GM20431 (cell line): ENCODE measurements around the gene CABP7.

Experiments used
- in situ Hi-C: fragments of 300-500 bp; cut with MseI, MboI; formaldehyde crosslinking; loops from one replicate; pipeline ENCODE4 v1.15.0; 2020; ENCODE audit warnings: low sequenced_read_pairs; ENCODE audit not compliant: unreplicated experiment

The CABP7 gene

GRCh38 chr22:29701155-29701999 is 18.4 kb upstream of the CABP7 start:
- in situ Hi-C loops, result no loop called here

DNA sequence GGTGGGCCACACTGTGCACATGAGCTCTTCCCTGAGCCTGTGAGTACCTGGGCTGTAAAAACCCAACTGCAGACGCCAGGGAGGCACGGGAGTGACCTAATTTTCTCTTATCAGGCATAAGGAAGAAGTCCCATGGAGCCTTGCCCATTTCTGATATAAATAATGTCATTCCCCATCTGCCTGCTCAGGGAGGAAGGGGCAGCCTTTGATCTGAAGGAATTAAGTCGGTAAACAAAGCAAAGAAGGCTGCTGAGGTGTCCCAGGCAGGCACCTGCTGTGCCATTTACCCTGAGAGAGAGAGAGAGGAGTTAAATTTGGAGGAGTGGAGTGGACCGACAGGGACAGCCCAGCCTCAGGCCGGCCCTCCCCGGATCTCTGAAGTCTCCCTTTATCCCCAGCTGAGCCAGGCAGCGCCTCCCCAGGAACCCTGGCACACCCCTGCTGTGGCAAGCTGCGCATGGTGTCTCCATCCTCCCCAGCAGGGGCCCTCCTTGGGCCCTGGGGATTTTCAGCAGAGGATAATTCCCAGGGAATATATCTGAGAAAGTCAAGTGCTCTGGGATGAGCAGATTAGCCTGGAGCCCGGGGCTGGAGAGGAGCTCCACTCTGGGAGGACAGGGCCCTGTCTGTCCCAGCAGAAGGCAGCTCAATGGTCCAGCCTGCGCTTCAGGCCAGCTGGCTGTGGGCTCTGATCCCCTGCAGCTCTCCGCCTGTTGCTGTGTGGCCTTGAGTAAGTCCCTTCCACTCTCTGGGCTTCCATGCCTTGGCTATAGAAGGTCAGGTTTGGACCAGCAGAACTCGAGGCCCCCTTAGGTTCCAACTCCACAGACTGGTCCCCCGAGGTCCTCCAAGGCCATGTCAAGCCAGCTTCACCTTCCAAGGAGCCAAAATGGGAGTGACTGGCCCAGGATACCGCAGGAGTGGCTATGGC is 17.5 kb upstream of the CABP7 start:
- in situ Hi-C loops, result no loop called here

- in situ Hi-C loops, result no loop called here
These were observed 16.8 kb upstream of the CABP7 start for GRCh38 chr22:29702931-29703501.

GRCh38 chr22:29703569-29704195 is 16.1 kb upstream of the CABP7 start:
- in situ Hi-C loops, result no loop called here

DNA sequence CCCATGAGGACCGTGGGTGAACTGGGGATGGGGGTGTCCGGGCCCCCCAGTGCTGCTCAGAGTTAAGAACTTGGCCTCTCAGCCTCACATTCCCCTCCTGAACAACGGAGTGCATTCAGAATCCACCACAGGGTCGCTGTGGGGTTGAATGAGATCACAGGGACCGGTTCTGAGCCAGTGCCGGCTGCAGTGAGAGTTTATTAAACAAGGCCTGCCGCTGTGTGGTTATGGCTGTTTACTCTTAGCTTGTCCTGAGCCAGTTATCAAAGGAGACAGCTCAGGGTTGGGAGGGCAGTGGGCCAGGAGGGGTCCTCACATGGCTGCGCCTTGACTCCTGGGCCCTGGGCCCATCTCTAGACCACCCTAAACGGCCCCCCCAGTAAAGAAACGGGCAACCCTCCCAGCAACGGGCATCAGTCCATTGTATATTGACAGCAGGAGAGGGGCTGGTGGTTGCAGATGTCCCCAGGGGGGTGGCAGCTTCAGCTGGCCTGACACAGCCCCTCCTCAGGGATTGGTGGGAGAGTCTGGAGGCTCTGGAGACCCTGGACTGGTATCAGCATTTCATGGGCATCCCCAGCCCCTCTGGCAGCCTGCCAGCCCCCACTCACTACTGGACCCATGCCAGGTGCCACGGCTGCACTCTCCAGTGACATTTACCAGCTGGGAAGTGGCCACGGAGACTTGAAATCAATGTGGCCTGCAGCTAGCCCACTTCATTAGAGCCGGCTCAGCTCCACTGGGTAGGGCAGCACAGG is 15.1 kb upstream of the CABP7 start:
- in situ Hi-C loops, result no loop called here

DNA sequence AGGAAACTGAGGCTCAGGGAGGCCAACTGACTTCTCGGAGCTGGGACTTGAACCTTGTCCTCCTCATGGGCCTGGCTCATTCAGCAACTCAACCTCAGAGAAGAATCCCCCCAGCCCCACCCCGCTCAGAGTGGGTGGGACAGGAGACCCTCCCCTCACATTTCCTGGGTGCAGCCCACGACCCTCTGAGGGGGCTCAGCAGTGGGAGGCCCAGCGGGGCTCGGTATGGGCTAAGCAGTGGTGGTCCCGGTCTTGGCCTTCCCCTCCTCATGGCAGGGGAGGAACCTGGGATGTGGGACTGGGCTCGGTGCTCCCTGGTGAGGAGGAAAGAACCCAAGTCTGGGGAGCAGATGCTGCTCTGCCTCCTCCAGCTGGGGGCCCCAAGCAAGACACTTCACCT is 14.2 kb upstream of the CABP7 start:
- in situ Hi-C loops, result no loop called here

GRCh38 chr22:29706486-29706885 is 13.3 kb upstream of the CABP7 start:
- in situ Hi-C loops, result no loop called here

DNA sequence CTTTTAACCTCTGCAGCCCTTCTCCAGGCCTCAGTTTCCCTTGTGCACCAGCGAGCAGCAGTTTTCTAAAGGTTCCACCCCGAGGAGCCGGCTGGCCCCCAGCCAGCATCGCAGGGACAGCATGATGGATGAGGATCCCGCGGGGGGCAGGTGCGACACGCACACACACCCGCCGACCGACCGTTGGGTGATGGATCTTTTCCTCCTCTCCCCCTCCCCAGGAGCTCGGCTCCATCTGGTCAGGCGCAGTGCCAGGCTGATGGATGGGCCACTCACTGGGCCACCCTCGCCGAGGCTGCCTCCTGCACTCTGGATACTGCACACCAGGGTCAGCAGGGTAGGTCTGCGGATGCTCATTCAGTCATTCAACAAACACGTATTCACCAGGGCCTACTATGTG is 12.8 kb upstream of the CABP7 start:
- in situ Hi-C loops, result no loop called here

DNA sequence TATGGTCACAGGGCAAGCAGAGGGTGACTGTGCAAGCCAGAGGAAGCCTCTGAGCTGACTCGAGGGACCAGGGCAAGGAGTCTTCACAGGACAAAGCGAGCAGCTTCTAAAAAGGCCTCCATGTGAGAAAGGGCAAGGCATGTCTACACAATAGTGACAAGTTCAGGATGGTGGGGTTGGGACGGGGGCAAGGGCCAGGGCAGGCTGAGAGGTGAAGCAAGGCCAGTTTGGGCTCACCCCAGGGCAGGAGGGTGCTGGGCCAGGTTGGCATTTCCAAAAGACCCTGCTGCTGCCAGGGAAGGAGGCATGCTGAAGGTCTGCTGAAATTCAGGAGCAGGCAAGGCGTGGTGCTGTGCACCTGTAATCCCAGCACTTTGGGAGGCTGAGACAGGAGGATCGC is 12.3 kb upstream of the CABP7 start:
- in situ Hi-C loops, result no loop called here

GRCh38 chr22:29710193-29710592 is 9.6 kb upstream of the CABP7 start:
- in situ Hi-C loops, result no loop called here

- in situ Hi-C loops, result no loop called here
These were observed 8.7 kb upstream of the CABP7 start for GRCh38 chr22:29710922-29711593.

DNA sequence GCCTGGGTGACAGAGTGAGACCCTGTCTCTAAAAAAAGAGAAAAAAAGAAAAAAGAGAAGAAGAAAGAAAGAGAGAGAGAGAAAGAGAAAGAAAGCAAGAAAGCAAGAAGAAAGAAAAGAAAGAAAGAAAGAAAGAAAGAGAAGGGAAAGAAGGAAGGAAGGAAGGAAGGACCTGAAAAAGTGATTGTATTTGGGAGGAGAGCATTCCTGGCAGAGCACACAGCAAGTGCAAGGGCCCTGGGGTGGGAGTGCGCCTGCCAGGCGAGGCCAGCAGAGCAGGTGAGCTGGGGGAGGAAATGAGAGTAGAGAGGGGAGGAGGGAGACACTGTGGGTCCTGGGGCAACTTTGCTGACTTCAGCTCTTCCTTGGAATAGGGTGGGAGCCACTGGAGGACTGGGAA is 7.7 kb upstream of the CABP7 start:
- in situ Hi-C loops, result no loop called here

GRCh38 chr22:29713156-29713727 is 6.6 kb upstream of the CABP7 start:
- in situ Hi-C loops, result no loop called here

DNA sequence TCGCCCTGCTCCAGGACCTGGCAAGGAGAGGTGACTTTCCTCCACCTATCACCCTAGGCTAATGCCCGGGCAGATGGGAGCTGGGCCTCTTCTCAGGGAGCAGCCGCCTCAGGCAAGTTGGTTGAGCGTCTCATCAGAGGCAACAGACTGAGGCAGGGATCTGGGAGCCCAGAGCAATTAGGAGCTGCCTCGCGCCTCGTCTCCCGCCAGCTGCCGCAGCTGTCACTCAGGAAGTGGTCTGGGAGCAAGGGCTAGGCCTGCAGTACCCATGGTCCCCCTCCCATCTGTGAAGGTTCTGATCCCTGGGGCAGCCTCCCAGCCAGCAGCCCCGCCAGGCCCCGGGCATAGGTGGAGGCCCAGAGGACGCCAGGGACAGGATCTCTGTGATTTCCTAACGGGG is 4.6 kb upstream of the CABP7 start:
- in situ Hi-C loops, result no loop called here

DNA sequence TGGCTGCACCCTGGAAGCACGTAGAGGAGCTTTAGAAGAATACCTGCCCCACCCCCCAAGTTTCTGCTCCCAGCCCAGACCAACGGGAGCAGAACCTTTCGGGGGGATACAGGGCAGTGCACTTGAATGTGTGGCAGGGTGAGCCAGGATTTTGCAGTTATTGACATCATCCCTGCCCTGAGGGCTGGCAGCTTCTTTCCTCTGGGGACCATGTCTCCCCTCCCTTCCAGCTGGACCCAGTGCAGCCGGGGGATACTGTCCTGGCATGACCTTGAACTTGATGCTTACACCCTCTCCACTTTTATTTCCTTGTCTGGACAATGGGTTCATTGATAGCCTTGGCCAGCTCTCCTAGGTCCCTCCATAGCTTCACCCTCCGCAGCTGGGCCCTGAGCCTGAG is 4.1 kb upstream of the CABP7 start:
- in situ Hi-C loops, result no loop called here

- in situ Hi-C loops, result no loop called here
These were observed 2.8 kb upstream of the CABP7 start for GRCh38 chr22:29716814-29717545.

- in situ Hi-C loops, result no loop called here
These were observed 2.0 kb upstream of the CABP7 start for GRCh38 chr22:29717789-29718188.
